Activated CD8-positive, alpha-beta memory T cell treated with anti-CD3 and anti-CD28 coated beads for 48 hours (primary cell): ENCODE data around the gene OBI1.
A peak's percentile ranks its signal among the peaks of the same experiment; 100 is the strongest.

ENCODE experiments used
- DNase-seq, 3 experiments: peaks; one replicate each; pipeline ENCODE4 v3.0.0-alpha.2; 2020; ENCODE audit warnings: low read depth in 2 of 3, low spot score in 2 of 3

The OBI1 gene

GRCh38 chr13:78604782-78605611 is 54.0 kb downstream of the OBI1 start:
- no peak for DNase-seq

DNA sequence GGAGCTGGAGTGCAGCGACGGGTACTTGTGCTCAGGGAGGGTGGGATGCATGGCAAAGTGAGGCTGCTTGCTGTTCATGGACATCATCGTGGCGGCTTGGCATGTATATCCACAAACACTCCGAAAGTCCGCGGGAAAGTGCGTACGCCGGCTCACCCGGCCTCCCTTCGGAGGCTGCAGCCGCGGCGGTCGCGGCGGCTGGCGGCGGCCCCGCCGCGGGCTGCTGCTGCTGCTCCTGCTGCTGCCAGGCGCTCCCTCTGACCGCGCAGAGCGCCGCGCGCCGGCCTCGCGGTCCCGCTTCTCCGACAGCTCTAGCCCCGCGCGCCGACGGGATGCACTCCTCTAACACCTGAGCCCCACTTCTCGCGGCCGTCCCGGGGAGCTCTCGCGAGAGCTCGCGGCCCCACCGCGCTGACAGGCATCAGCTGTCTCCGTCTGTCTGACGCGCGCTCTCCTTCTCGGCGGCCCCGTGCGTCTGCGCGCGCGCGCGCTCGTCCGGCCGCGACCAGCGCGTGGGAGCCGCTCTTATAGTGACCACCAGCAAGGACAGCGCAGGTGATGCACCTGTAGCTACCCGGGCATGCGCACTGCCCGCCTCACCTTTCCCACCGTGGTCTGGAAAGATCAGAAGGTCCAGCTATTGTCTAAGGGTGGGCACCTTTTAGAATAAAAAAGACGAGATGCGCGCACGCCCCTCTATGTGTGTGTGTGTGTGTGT is 55.6 kb downstream of the OBI1 start, which contains the start of gene POU4F1:
TSS of gene POU4F1 (minus strand) at position 313 of the 718 bp plus-strand sequence. CDS start at position 87, 226 bp downstream.
- peak in 1 of 3 experiments; percentile 35 for DNase-seq

DNA sequence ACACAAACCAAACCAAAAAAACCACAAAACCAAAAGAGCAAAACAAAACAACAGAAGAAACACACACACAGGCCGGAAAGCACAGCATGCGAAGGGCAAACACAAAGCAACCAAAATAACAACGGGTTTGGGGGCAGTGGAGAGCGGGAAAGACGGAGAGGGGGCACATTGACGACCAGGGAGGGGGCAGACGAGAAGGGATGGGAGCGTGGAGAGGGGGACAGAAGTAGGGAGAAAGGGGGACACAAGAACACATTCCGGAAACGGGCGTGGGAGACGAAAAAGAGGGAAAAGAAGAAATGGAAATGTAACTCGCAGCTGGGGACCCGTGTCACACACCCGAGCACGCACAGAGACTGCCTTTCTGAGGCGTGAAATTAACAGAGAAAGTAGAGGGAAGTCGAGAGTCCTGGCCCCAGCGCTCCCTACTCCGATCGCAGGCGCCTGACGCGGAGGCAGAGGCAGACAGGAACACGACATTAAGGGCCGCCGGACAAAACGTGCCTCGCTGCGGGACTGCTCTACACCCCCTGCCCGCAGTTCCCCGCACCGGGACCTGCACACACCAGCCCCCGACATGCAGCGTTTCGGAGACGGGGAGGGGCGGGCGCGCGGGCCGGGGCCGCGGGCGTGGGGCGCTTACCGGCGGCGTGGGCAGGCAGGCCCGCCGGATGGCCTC is 56.3 kb downstream of the OBI1 start:
- DNase-seq = no peak

DNA sequence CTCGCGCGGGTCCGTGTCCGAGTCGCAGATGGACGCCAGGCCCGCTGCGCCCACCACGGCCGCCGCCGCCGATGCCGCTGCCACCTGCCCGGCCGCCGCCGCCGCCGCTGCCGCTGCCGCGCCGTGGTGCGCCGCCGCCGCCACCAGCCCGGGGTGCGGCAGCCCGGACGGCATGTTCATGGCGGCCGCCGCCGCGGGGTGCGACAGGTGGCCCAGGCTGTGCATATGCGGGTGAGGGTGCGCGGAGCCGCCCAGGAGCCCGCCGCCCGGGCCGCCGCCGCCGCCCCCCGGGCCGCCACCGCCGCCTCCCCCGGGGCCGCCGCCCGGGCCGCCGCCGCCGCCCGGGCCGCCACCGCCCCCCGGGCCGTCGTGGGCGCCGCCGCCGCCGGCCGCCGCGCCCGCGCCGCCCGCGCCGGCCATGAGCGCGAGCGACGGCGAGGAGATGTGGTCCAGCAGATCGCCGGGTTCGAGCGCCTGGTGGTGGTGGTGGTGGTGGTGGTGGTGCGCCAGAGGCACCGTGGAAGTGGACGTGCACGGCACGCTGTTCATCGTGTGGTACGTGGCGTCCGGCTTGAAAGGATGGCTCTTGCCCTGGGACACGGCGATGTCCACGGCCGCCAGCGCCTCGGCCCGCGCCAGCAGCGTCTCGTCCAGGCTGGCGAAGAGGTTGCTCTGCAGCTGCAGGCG is 56.9 kb downstream of the OBI1 start:
- no peak for DNase-seq

DNA sequence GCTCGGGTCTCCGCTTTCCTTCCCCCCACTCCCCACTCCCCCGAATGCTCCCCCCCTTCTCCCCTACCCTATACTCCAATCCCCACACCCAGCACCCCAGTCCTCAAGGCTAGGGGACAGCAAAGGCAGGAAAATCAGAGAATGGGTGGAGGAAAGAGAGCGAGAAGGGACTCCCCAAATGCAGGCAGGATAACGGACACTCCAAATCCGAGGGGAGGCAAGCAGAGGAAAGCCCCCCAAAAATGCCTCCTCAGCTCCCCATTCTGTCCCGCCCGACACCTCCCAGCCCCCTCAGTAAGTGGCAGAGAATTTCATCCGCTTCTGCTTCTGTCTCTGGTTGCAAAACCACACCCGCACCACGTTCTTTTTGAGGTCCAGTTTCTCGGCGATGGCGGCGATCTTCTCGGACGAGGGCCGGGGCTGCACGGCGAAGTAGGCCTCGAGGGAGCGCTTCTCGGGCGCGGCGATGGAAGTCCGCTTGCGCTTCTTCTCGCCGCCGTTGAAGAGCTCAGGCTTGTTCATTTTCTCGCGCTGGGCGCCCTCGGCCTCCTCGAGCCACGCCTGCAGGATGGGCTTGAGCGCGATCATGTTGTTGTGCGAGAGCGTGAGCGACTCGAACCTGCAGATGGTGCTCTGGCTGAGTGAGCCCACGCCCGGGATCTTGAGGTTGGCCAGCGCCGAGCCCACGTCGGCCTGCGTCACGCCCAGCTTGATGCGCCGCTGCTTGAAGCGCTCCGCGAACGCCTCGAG is 57.7 kb downstream of the OBI1 start:
- no peak for DNase-seq

DNA sequence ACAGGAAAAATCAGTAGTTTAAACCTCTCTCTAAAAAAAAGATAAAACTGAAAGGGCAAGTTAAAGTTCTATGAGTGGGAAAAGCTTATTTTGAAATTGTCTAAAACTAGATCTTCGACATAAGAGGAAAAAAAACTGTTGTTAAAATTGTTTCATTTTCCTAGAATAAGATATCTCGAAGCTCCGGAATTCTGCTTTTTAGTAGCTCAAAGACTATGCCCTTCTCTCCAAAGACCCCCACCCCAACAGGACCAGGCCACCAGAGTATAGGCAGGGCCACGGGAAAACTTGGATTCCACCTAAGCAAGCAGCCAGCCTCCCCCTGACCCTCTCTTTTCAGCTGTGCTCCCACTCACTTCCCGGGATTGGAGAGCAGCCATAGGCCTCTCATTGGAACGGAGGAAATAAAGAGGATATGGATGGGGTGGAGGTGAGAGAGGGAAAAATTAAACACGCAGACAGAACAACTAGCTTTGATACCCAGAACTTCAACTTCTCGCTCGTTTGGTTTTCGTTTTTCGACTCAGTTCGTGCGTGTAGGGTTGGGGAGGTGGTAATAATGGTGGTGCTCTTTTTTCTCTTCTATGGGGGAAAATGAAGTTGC is 58.6 kb downstream of the OBI1 start:
- no peak for DNase-seq

DNA sequence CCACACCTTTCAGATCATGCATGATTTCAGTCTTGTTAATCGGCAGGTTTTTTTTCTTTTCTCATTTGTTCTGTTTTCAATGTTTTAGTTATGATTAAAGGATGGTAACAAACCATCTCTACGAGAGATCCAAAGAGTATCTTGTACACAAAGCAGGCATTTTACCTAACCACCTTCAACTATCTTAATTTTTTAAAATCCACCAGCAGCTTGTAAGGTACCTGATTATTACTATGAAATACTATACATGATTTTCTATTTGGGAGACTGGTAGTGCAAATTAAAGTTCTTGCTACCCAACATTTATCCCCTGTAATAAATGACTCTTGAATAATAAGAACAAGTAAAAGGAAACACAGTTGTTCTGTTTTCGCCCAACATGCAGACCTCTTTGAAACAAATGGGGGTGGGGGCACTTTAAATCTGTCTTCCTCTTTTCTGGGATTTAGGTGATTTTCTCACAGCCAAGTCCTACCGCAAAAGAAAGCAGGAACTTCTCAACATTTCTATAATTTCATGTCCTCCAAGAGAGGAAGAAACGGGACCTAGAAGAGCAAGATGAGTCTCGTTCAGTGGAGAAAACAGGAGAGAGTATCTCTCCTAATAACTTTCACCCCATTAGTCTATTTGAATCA is 59.2 kb downstream of the OBI1 start:
- DNase-seq = no peak

DNA sequence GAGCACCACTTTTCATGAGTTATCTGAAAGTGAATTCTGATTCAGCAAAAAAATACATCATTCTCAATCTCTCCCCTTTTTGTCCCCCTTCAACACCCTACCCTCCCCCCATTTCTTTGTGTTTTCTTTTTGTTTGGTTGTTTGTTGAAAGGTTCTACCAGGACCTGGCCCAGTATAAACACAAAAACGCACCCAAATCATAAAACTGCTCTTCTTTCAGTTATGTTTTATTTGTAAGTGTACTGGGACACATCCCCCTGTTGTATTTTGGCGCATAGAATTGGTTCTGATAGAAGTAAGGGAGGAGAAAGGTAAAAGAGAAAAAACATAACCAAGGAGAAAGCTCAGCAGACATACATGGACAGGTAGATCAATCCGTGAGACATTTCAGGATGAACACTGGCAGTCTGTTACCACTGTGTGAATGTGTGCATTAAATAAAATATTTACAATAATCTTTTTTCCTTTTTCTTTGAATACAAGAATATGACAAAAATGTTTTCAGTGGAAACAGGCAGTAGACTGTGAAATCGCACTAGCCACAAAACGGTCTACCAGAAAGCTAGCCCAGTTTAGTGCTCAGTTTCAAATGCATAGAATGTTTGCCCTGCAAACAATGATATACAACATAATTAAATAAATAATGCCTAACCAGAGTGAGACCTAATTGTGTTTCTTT is 59.9 kb downstream of the OBI1 start:
- DNase-seq = no peak

GRCh38 chr13:78598116-78598781 is 60.7 kb downstream of the OBI1 start:
- no peak for DNase-seq

DNA sequence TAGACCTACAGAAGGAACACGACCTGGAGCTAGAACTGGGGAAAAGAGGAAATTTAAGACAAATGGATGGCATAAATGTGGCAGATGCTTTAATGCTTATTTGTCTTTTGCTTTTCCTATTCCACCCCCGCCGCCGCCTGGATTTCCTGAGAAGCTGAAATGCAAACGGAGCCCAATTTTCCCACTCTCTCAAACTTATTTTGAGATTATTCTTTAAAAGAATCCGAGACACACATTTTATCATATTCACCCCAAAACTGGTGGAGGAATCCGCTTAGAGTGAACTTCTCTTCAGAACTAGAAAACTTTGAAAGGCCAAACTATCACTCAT is 61.4 kb downstream of the OBI1 start:
- no peak for DNase-seq

DNA sequence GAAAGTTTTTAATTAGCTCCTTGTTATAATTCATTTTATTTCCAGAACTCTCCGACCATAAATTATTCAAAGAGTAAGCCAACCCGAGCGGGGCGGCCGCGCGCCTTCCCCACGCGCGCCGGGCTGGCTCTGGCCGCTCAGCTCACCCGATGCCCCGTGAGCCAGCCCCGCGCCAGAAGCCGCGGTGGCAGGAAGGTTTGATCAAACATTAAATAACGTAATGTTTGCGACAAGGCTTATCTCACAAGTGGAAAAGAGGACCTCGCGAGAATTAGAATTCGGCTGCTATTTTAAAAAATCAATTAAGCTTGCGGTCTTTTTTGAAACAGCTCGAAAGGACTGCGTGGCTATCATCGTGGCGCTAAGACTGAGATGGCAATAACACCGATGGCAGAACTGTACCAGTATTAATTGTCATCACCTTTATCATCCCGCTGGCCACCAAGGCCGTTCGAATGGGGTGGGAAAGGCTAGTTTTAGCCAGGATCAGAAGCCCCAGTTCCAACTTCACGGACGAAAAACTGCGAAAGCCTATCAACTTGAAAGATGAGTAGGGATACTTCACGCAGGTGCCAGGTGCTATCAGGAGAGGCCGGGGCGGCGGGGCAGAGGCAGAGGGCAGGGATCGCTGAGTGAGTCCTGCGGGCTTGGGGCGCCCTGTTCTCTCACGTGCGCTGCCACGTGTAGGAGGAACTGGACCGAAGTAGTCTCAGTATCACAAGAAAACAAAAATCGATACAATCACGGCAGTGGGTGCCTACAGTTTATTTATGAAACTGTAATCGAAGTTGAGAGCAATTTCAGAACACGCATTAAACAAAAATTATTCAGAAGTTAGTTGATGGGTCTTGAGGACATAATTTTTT is 62.0 kb downstream of the OBI1 start:
- DNase-seq = no peak

DNA sequence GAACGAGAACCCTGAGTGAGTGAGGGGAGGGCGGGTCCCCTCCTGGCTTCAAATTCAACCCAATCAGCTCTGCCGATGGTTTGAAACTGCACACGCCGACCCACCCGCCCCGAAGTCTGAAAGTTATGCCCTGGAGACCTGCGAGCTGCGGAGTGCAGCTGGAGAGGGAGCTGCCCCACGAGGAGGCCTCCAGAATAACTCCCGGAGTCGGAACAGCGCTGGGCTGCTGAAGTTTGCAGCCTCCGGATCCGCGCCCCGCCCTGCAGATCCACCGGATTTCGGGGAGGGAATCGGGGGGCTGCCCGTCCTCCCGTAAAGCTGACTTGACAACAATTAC is 62.6 kb downstream of the OBI1 start:
- no peak for DNase-seq

DNA sequence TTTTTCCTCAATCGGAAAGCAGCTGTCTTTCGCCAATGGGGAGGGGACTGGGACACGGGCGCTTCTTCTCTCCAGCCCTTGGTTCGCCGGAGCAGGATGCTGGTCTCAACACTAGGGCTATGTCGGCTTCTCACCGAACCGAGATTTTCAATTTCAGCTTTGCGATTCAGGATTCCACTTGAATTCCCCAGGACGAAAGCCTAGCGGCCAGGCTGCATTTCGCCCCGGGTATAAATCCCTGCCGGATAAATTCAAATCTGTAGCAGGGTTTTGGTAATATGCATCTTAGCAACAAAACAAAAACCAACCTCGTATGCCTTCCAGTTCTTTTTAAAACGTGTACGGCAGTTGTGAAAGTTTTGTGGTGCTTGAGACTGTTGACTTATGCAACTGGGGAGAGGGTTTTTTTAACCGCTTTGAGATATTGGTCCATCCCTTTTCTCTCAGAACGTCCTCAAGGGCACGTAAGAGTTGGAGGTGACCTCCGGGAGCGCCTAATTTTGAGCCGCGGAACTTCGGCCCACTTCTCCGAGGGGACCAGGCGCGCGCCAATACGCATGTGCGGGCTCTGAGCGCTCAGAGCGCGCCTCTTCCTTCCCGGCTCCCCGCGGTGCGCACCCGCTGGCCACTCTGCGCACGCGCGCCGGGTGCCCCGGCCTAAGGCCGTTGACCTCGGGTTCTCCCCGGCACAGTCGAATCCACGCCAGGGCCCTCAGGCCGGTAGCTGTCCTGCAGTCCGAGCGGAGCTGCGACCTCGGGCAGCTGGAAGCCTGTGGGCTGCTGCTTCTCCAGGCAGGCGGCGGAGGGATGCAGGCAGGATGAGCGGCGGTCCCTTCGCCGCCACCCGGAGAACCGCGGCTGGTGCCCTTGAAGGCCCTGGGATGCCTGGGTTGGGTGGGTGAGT is 63.2 kb downstream of the OBI1 start:
- no peak for DNase-seq

- DNase-seq = no peak
These were observed 64.4 kb downstream of the OBI1 start for GRCh38 chr13:78594456-78594975.

DNA sequence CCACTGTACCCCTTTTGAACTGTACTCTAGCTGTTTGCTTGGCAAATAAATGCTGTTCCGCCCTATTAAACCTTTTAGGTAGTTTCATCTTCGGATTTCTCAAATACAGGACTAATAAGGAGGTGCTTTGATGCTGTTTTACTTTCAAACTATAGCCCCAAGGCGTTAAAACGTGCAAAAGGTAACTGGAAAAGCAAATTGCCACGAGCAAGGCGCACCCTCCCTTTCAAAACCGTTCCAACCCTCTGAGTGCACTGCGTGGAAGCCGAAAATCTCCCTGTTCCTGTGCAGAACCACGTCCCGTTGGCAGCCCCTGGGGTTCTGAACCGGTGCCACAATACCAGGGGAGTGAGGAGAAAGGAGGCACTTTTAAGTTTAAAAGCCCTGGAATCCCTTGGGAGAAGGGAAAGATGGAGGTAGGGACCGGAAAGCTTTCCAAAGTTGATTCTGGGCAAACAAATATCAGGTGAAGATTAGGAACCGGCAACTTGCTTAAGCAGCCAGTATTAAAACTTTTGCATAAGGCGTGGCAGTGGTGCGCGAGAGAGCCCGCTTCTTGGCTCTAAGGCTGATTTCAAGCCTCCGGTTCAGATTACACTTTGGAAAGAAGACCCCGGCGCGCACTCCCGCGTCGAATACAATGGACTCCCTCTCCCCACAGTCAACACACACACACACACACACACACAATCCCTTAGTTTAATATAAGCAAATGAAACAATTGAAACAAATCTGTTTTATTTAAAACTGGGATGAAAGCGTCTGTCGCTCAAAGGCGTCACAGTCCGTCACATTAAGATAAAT is 65.1 kb downstream of the OBI1 start:
- no peak for DNase-seq

GRCh38 chr13:78593129-78593528 is 65.8 kb downstream of the OBI1 start:
- no peak for DNase-seq
